PC-3 (cell line): Measurements from ENCODE around the gene ESYT2. TPM values are rescaled to one million over a fixed set of nuclear protein-coding genes. Genes with fewer than 3 reads are reported as not detected.

Source experiments
- ATAC-seq: fragments of 200-7000 bp; cut with Tn5 transposase; 2 replicates; pipeline ENCODE4 v1.9.1; 2020; ENCODE audit warnings: mild to moderate bottlenecking, moderate library complexity
- BruUV-seq: library from RNA; stranded (reverse); fragments of 400-500 nt; replicated peaks from 2 replicates; lab custom pipeline; 2021; lab: Mats Ljungman, UMichigan
- CTCF ChIA-PET: fragments of 300-600 bp; sonication (Branson Sonifier 250); formaldehyde crosslinking; loops from one replicate; lab custom pipeline; 2022; ENCODE audit warnings: antibody characterized with exemption; lab: Charles Lee
- POLR2A ChIA-PET: fragments of 300-600 bp; sonication (Branson Sonifier 250); formaldehyde crosslinking; loops from one replicate; lab custom pipeline; 2022; ENCODE audit warnings: antibody characterized with exemption; ENCODE audit not compliant: unreplicated experiment; lab: Charles Lee
- DNase-seq: peaks from one replicate; pipeline ENCODE4 v3.0.0-alpha.2; 2015
- H2AFZ ChIP-seq: fragments of 300-600 bp; sonication (generic); 2 replicates; pipeline ENCODE4 v1.6.0; 2016; ENCODE audit warnings: antibody characterized with exemption, low read length
- H3F3A ChIP-seq: fragments of 300-600 bp; sonication (generic); one replicate; pipeline ENCODE4 v1.6.0; 2017; ENCODE audit warnings: antibody characterized with exemption, low read length, control low read depth, mild to moderate bottlenecking; ENCODE audit not compliant: unreplicated experiment
- H3K27ac ChIP-seq: fragments of 300-600 bp; sonication (generic); 2 replicates; pipeline ENCODE4 v1.5.1; 2016; ENCODE audit warnings: mild to moderate bottlenecking, low read length
- H3K27me3 ChIP-seq: fragments of 300-600 bp; sonication (generic); 2 replicates; pipeline ENCODE4 v1.6.1; 2016; ENCODE audit warnings: low read length, mixed read lengths
- H3K36me3 ChIP-seq: fragments of 300-600 bp; sonication (generic); 2 replicates; pipeline ENCODE4 v1.6.1; 2016; ENCODE audit warnings: low read depth, mixed run types, low read length, mixed read lengths
- H3K4me1 ChIP-seq: fragments of 300-600 bp; sonication (generic); 2 replicates; pipeline ENCODE4 v1.5.1; 2016; ENCODE audit warnings: low read length; ENCODE audit not compliant: insufficient read depth
- H3K4me2 ChIP-seq: fragments of 300-600 bp; sonication (generic); 2 replicates; pipeline ENCODE4 v1.6.0; 2016; ENCODE audit warnings: low read length
- H3K4me3 ChIP-seq: fragments of 300-600 bp; sonication (generic); 2 replicates; pipeline ENCODE4 v1.5.1; 2016; ENCODE audit warnings: mild to moderate bottlenecking, low read length, mixed read lengths
- H3K79me2 ChIP-seq: fragments of 300-600 bp; sonication (generic); 2 replicates; pipeline ENCODE4 v1.6.1; 2017; ENCODE audit warnings: low read length, mixed read lengths
- H3K9ac ChIP-seq: fragments of 300-600 bp; sonication (generic); 2 replicates; pipeline ENCODE4 v1.6.0; 2016; ENCODE audit warnings: mild to moderate bottlenecking, low read length
- H3K9me2 ChIP-seq: fragments of 300-600 bp; sonication (generic); replicated peaks from 2 replicates; pipeline ENCODE4 v1.6.1; 2016; ENCODE audit warnings: mixed run types, low read length, mixed read lengths
- H3K9me3 ChIP-seq: fragments of 300-600 bp; sonication (generic); 2 replicates; pipeline ENCODE4 v1.6.1; 2016; ENCODE audit warnings: low read length, mixed read lengths
- H4K20me1 ChIP-seq: fragments of 300-600 bp; sonication (generic); 2 replicates; pipeline ENCODE4 v1.6.1; 2016; ENCODE audit warnings: low read length, mixed read lengths
- EZH2 ChIP-seq: fragments of 300-600 bp; sonication (generic); IDR thresholded peaks from one replicate; pipeline ENCODE4 v1.6.1; 2017; ENCODE audit warnings: antibody characterized with exemption, mild to moderate bottlenecking, low read length; ENCODE audit not compliant: unreplicated experiment
- EZH2phosphoT487 ChIP-seq: fragments of 300-600 bp; sonication (generic); IDR thresholded peaks from 2 replicates; pipeline ENCODE4 v1.6.1; 2018; ENCODE audit warnings: mild to moderate bottlenecking, antibody characterized with exemption, low read length, borderline replicate concordance
- intact Hi-C: fragments of 100-400 bp; cut with micrococcal nuclease; formaldehyde crosslinking; loops from 2 replicates; pipeline ENCODE4 v1.9.0; 2023
- total RNA-seq: library from RNA; depleted of rRNA; stranded (reverse); fragments of >200 nt; gene quantifications from 2 replicates; pipeline ENCODE4 v1.2.3, GENCODE V29; 2014
- TF ChIP-seq, protein P1 (sequence below): fragments of 300-600 bp; sonication (generic); conservative IDR thresholded peaks from 2 replicates; pipeline ENCODE4 v1.5.1; 2017; ENCODE audit warnings: antibody characterized with exemption, low read depth, mild to moderate bottlenecking, low read length

Gene ESYT2
- total RNA-seq, 1 experiment from 2014 or later, result 76.1 TPM

DNA sequence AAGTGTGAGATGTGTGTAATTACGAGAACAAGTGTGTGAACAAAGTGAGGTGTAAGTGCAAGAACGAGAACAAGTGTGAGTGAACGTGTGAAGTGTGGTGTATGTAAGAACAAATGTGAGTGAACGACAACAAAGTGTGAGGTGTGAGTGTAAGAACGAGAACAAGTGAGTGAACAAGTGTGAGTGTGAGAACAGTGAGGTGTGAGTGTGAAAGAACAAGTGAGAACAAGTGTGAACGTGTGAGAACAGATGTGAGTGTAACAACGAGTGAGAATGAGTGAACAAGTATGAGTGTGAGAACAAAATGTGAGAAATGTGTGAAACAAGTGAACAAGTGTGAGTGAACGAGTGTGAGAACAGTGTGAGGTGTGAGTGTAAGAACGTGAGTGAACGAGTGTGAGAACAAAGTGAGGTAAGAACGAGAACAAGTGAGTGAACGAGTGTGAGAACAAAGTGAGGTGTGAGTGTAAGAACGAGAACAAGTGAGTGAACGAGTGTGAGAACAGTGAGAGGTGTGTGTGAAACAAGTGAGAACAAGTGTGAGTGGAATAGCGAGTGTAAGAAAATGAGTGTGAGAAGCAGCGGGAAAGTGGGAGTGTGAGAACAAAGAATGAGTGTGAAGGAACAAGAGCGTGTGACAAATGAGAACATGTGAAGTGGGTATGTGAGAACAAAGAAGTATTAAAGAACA, 47.2 kb downstream of the ESYT2 start:
- Histone ChIP-seq H3K4me3 (no peak overlapping the region), H3K4me1 (no peaks in the 10 kb centered on the region; the same call in none of the 2 replicates), H3K27me3 (no peaks in the 10 kb centered on the region), H3K79me2 (no peaks in the 10 kb centered on the region), H4K20me1 (no peaks in the 10 kb centered on the region), H3K9me2 (no peaks in the 10 kb centered on the region), H3K36me3 (peaks cover 41% of the 10 kb centered on the region), H2AFZ (no peak overlapping the region), H3K4me2 (no peak overlapping the region), H3K9ac (no peak overlapping the region), H3F3A (no peaks in the 10 kb centered on the region), H3K27ac (no peak overlapping the region), H3K9me3 (no peaks in the 10 kb centered on the region)
- TF ChIP-seq EZH2phosphoT487, result no peak
- TF ChIP-seq, protein P1, sequence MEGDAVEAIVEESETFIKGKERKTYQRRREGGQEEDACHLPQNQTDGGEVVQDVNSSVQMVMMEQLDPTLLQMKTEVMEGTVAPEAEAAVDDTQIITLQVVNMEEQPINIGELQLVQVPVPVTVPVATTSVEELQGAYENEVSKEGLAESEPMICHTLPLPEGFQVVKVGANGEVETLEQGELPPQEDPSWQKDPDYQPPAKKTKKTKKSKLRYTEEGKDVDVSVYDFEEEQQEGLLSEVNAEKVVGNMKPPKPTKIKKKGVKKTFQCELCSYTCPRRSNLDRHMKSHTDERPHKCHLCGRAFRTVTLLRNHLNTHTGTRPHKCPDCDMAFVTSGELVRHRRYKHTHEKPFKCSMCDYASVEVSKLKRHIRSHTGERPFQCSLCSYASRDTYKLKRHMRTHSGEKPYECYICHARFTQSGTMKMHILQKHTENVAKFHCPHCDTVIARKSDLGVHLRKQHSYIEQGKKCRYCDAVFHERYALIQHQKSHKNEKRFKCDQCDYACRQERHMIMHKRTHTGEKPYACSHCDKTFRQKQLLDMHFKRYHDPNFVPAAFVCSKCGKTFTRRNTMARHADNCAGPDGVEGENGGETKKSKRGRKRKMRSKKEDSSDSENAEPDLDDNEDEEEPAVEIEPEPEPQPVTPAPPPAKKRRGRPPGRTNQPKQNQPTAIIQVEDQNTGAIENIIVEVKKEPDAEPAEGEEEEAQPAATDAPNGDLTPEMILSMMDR, result no peak
- TF ChIP-seq EZH2, result no peak
- DNase-seq, result no peak
- no TSS peak for BruUV-seq
- intact Hi-C loops, result loop anchor here (2.0 kb wide), 2 partner anchors 39 to 47 kb away; partner anchors contain the start of gene ESYT2
- ATAC-seq, result no peak
- ChIA-PET CTCF (no interaction called here), POLR2A (no interaction called here)

DNA sequence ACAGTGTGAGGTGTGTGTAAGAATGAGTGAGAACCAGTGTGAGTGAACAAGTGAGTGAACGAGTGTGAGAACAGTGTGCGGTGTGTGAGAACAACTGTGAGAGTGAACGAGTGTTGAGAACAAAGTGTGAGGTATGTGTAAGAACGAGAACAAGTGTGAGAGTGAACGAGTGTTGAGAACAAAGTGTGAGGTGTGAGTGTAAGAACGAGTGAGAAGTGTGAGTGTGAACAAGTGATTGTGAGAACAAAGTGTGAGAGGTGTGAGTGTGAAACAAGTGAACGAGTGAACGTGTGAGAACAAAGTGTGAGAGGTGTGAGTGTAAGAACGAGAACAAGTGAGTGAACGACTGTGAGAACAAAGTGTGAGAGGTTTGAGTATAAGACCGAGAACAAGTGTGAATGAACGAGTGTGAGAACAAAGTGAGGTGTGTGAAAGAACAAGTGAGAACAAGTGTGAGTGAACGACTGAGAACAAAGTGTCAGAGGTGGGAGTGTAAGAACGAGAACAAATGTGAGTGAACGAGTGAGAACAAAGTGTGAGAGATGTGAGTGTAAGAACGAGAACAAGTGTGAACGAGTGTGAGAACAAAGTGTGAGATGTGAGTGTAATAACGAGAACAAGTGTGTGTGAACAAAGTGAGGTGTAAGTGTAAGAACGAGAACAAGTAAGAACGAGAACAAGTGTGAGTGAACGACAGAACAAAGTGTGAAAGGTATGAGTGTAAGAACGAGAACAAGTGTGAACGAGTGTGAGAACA, 47.9 kb downstream of the ESYT2 start:
- no peak overlapping the region for H3K4me2 ChIP-seq
- no peaks in the 10 kb centered on the region for H3K79me2 ChIP-seq
- no peaks in the 10 kb centered on the region for H3F3A ChIP-seq
- H3K9me3 ChIP-seq, result no peaks in the 10 kb centered on the region
- ChIA-PET CTCF (no interaction called here), POLR2A (no interaction called here)
- intact Hi-C loops, result no loop called here
- H3K36me3 ChIP-seq, result peaks cover 41% of the 10 kb centered on the region
- TSS peak; percentile 11 for BruUV-seq
- H3K4me3 ChIP-seq, result no peak overlapping the region
- ATAC-seq (no peak), DNase-seq (no peak)
- no peaks in the 10 kb centered on the region for H3K27me3 ChIP-seq
- no peak overlapping the region for H3K9ac ChIP-seq
- H3K9me2 ChIP-seq, result no peaks in the 10 kb centered on the region
- no peak overlapping the region for H3K27ac ChIP-seq
- H2AFZ ChIP-seq, result no peak overlapping the region
- TF ChIP-seq EZH2phosphoT487 (no peak), EZH2 (no peak)
- TF ChIP-seq, protein P1, result no peak
- no peaks in the 10 kb centered on the region for H4K20me1 ChIP-seq
- no peaks in the 10 kb centered on the region; the same call in none of the 2 replicates for H3K4me1 ChIP-seq
